ENCODE results near the gene ATP9A. TPM values are rescaled to one million over a fixed set of nuclear protein-coding genes. Genes with fewer than 3 reads are reported as not detected.

The ATP9A gene
- total and polyA plus RNA-seq, 2 of the 8 experiments (the other 6 are each of a cell fraction or from before 2014, with no cell fraction given): 5.0 to 6.4 TPM

GRCh38 chr20:51789434-51789833, 21.2 kb upstream of the ATP9A start:
- H2AK5ac ChIP-seq (ENCODE audit: low read depth, low read length): no peak overlapping the region
- no peak overlapping the region for H2BK5ac ChIP-seq (ENCODE audit: low read depth, low read length)
- no peak overlapping the region for H4K8ac ChIP-seq (ENCODE audit: extremely low read depth, insufficient read depth, low read length)
- no peaks in the 10 kb centered on the region for H3K27me3 ChIP-seq (replicated peaks in 1 of 4; ENCODE audit: control insufficient read depth in 3 of 4, extremely low read depth in 1 of 4, insufficient read depth in 3 of 4, low read length in 3 of 4)
- H2BK20ac ChIP-seq (ENCODE audit: low read length): no peak overlapping the region
- no peak overlapping the region for H3K4ac ChIP-seq (replicated peaks; ENCODE audit: insufficient read length, low read depth, low read length)
- ChIA-PET CTCF (ENCODE audit: partially characterized antibody) (interaction anchor here (0.9 to 1.8 kb wide), 2 partner anchors 10 to 13 kb away, joined by 3 to 5 read pairs; partner anchors contain the start of gene SALL4), POLR2A (ENCODE audit: partially characterized antibody) (interaction anchor here (0.6 to 5.7 kb wide), 6 partner anchors 7 to 96 kb away, joined by 3 to 29 read pairs (median 8); partner anchors contain the start of gene SALL4)
- H3K4me2 ChIP-seq (ENCODE audit: insufficient read depth in 1 of 2, low read depth in 2 of 2, low read length in 2 of 2): no peak overlapping the region
- H4K20me1 ChIP-seq (replicated peaks in 1 of 2; ENCODE audit: control insufficient read depth in 1 of 2, insufficient read depth in 2 of 2, low read length in 2 of 2): peaks cover 39 to 48% of the 10 kb centered on the region in 2 experiments
- no peaks in the 10 kb centered on the region for H3K23me2 ChIP-seq (ENCODE audit: low read depth, low read length)
- peaks cover 37 to 88% of the 10 kb centered on the region in 2 experiments for H3K79me2 ChIP-seq (ENCODE audit: control insufficient read depth in 1 of 2, insufficient read depth in 2 of 2, low read length in 2 of 2)
- H3K23ac ChIP-seq (ENCODE audit: insufficient read length): no peak overlapping the region
- 83% methylated on average over 2 of the region's 2 CpGs; no CpG with 5 or more reads in 1 of the 2 experiments for WGBS, 2 experiments (ENCODE audit: extremely low coverage in 1 of 2, insufficient coverage in 1 of 2, insufficient read length in 1 of 2, insufficient replicate concordance in 2 of 2, low coverage in 1 of 2, low lambda C conversion rate in 2 of 2, missing lambda C conversion rate in 1 of 2)
- peaks cover 19% of the 10 kb centered on the region for H3K79me1 ChIP-seq (ENCODE audit: low read depth, low read length)
- no peak overlapping the region for H2BK15ac ChIP-seq (ENCODE audit: low read length)
- H3K9me3 ChIP-seq (ENCODE audit: insufficient read depth in 2 of 2, low read depth in 1 of 2, low read length in 1 of 2): no peaks in the 10 kb centered on the region
- no peak for FAIRE-seq
- no peak overlapping the region for H2BK12ac ChIP-seq (ENCODE audit: low read depth, low read length)
- no peak for DNase-seq (ENCODE audit: low read depth in 1 of 2, low spot score in 2 of 2)
- H4K91ac ChIP-seq (replicated peaks; ENCODE audit: insufficient read length, low read length): no peak overlapping the region
- H3K27ac ChIP-seq (ENCODE audit: low read depth, low read length): no peak overlapping the region
- H3K4me3 ChIP-seq (ENCODE audit: extremely low read depth in 1 of 4, insufficient read depth in 2 of 4, low read depth in 3 of 4, low read length in 4 of 4): no peak overlapping the region
- no peak overlapping the region for H3K14ac ChIP-seq (ENCODE audit: insufficient read length)
- H3K9ac ChIP-seq (replicated peaks in 1 of 4; ENCODE audit: extremely low read depth in 1 of 4, low read depth in 3 of 4, low read length in 3 of 4): no peak overlapping the region
- no peak overlapping the region for H4K5ac ChIP-seq (ENCODE audit: insufficient read length, low read depth, low read length)
- peaks cover 42 to 99% (median 74%) of the 10 kb centered on the region in 4 experiments for H3K36me3 ChIP-seq (ENCODE audit: control insufficient read depth in 2 of 4, insufficient read depth in 4 of 4, low read length in 3 of 4)
- no peak overlapping the region for H2BK120ac ChIP-seq (replicated peaks; ENCODE audit: low read depth, low read length)
- no peak overlapping the region for H2AFZ ChIP-seq (ENCODE audit: low read length)
- H3K18ac ChIP-seq (ENCODE audit: extremely low read depth, low read length): no peak overlapping the region
- peaks cover 2 to 7% (median 7%) of the 10 kb centered on the region in 4 experiments; a peak in 6 of 7 replicates for H3K4me1 ChIP-seq (replicated peaks in 1 of 4; ENCODE audit: control insufficient read depth in 3 of 4, insufficient read depth in 4 of 4, low read length in 3 of 4)
- H3K56ac ChIP-seq (replicated peaks; ENCODE audit: insufficient read length, low read depth, low read length): no peak overlapping the region
- TF ChIP-seq KDM1A (IDR thresholded peaks at IDR 0.05; ENCODE audit: borderline replicate concordance, low read length): no peak

All from H1 (cell line).